Right cardiac atrium (tissue), 5 donors: ENCODE measurements around the gene BCORL1. TPM values are rescaled to one million over a fixed set of nuclear protein-coding genes. Genes with fewer than 3 reads are reported as not detected.

Experiments
- ATAC-seq, 2 donors: fragments of 200-7000 bp; cut with Tn5 transposase; one replicate each; pipeline versions ENCODE4 v1.8.0 to v1.9.1; 2020; ENCODE audit warnings: moderate library complexity in 2 of 2, mild to moderate bottlenecking in 1 of 2
- DNase-seq, 3 donors: peaks; one replicate each; pipeline ENCODE4 v3.0.0-alpha.2; 2020
- H3K27ac ChIP-seq: one replicate; pipeline ENCODE4 v1.5.1; 2013; ENCODE audit warnings: mild to moderate bottlenecking, low read length, control low read depth, moderate library complexity
- H3K27me3 ChIP-seq: one replicate; pipeline ENCODE4 v1.6.1; 2013; ENCODE audit not compliant: control insufficient read depth, insufficient read depth
- H3K4me1 ChIP-seq: one replicate; pipeline ENCODE4 v1.6.1; 2013; ENCODE audit warnings: low read length; ENCODE audit not compliant: control insufficient read depth, insufficient read depth
- H3K4me3 ChIP-seq: one replicate; pipeline ENCODE4 v1.5.1; 2013; ENCODE audit warnings: low read length, control low read depth
- H3K9me3 ChIP-seq: one replicate; pipeline ENCODE4 v1.6.1; 2013; ENCODE audit warnings: low read length; ENCODE audit not compliant: control insufficient read depth
- WGBS: extraction: QIAGEN DNeasy Blood & Tissue Kit; methylation state at CpG from one replicate; pipeline ENCODE4 v1.1.7; 2013; 5-methylcytosine and 5-hydroxymethylcytosine counted together
- intact Hi-C, 4 donors: fragments of 100-400 bp; cut with DNase I; formaldehyde crosslinking; loops; one replicate each; pipeline versions ENCODE4 v1.11.0 to v1.14.0; 2022 to 2023
- polyA plus RNA-seq: library from polyadenylated mRNA; stranded (reverse); fragments of 200-250 nt; gene quantifications from one replicate; pipeline ENCODE4 v1.2.3, GENCODE V29; 2013
- total RNA-seq, 4 donors: library from RNA; stranded (reverse); fragmentation: NEBNext Ultra II Directional; extraction: Animal tissue kit (Norgen Biotek cat#: 25700); gene quantifications; one replicate each; pipeline ENCODE4 v1.2.1, GENCODE V29; 2021
- donor health status: healthy with polysubstance abuse.
- donor health status: DM: no; HTN: yes; CAD: no.
- donor health status: DM: no; HTN: no; CAD: no.
- donor health status: DM: no; HTN: yes; CAD: no; lungs with severe emphysema.
- donor health status: DM: yes; HTN: yes; CAD: no.

Gene BCORL1
- total and polyA plus RNA-seq, 5 donors, result 5.0 to 13.8 (median 11.4) TPM

GRCh38 chrX:130015181-130015580 lies 32.7 kb downstream of the BCORL1 start:
- H3K9me3 ChIP-seq, result no peaks in the 10 kb centered on the region
- no peaks in the 10 kb centered on the region for H3K27me3 ChIP-seq
- 94% methylated on average over 15 of the region's 15 CpGs for WGBS
- intact Hi-C loops, result no loop called here
- H3K4me1 ChIP-seq, result peaks cover 5% of the 10 kb centered on the region
- H3K27ac ChIP-seq, result no peak overlapping the region
- DNase-seq (no peak), ATAC-seq (no peak)
- no peak overlapping the region for H3K4me3 ChIP-seq

DNA sequence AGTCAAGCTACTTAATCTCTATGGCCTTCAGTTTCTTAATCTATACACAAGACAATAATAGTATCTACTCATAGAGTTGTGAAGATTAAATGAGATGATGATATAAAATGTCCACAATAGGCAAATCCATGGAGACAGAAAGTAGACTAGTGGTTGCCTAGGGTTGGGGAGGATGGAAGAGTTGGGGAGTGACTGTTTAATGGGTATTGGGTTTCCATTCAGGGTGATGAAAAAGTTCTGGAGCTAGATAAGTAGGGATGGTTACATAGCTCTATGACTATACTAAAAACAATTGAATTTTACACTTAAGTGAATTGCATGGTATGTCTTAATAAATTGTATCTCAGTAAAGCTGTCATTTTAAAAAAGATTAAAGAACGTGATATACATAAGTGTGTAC lies 35.7 kb downstream of the BCORL1 start:
- Histone ChIP-seq H3K27ac (no peak overlapping the region), H3K4me3 (no peak overlapping the region), H3K27me3 (no peaks in the 10 kb centered on the region), H3K9me3 (no peaks in the 10 kb centered on the region), H3K4me1 (peaks cover 5% of the 10 kb centered on the region)
- WGBS, result 100% methylated on average over 1 of the region's 1 CpG
- intact Hi-C loops, result no loop called here
- ATAC-seq (no peak), DNase-seq (no peak)

GRCh38 chrX:130020661-130021324 lies 38.4 kb downstream of the BCORL1 start:
- H3K9me3 ChIP-seq, result no peaks in the 10 kb centered on the region
- no peak for DNase-seq
- H3K4me1 ChIP-seq, result peaks cover 5% of the 10 kb centered on the region
- peak overlapping the region; percentile 19 for H3K27ac ChIP-seq
- intact Hi-C loops, result no loop called here
- H3K27me3 ChIP-seq, result no peaks in the 10 kb centered on the region
- no peak overlapping the region for H3K4me3 ChIP-seq
- ATAC-seq, result no peak
- 72% methylated on average over 15 of the region's 15 CpGs for whole genome bisulfite sequencing

DNA sequence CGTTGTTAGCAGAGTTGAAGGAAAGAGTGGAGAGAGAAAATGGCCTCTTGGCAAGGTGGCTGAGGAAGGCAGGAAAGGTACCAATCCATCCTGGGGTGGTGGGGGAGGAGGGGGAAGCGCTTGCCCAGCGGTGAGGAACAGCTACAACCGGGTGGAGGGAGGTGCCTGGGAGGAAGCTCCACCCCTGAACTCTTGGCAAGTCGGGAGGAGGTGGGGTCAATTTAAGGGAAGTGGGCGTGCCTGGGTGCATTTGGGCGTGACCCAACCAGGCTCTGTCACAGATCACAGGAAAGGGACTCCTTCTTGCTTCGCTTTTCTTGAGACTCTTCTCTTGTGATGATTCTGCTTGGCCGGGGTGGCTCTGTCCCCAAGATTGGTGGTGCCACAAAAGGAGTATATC lies 41.7 kb downstream of the BCORL1 start:
- H3K4me1 ChIP-seq, result peaks cover 4% of the 10 kb centered on the region
- H3K27ac ChIP-seq, result no peak overlapping the region
- peak; percentile 95 to 96 for ATAC-seq
- H3K9me3 ChIP-seq, result no peaks in the 10 kb centered on the region
- WGBS, result 22% methylated on average over 9 of the region's 9 CpGs
- no peaks in the 10 kb centered on the region for H3K27me3 ChIP-seq
- intact Hi-C loops, result loop anchor here in 1 of 4 donors (2.0 kb wide), 1 partner anchor 97 kb away; no protein-coding TSS in a partner anchor
- DNase-seq, result peak; percentile 82 to 91 (median 89)
- no peak overlapping the region for H3K4me3 ChIP-seq

DNA sequence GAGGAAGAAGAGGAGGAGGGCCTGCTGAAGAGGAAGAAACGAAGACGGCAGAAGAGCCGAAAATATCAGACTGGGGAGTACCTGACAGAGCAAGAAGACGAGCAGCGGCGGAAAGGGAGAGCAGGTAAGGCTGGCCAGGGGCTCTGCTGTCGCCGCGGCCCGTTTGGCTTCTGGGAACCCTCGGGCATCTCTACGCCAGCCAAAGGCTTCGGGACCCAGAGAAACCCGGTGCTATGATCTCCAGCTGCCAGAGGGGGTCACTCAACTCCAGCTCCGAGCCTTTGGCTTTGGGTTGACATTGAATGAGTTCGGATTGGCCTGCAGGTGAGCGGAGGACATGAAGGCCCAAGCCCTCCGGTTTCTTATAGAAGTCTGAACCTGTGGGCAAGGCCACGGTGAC lies 42.8 kb downstream of the BCORL1 start:
- intact Hi-C loops, result loop anchor here in 1 of 4 donors (2.0 kb wide), 1 partner anchor 98 kb away; no protein-coding TSS in a partner anchor
- H3K4me1 ChIP-seq, result no peaks in the 10 kb centered on the region
- no peak overlapping the region for H3K4me3 ChIP-seq
- no peak for DNase-seq
- 81% methylated on average over 19 of the region's 19 CpGs for WGBS
- H3K9me3 ChIP-seq, result no peaks in the 10 kb centered on the region
- ATAC-seq, result no peak
- H3K27ac ChIP-seq, result no peak overlapping the region
- H3K27me3 ChIP-seq, result no peaks in the 10 kb centered on the region

DNA sequence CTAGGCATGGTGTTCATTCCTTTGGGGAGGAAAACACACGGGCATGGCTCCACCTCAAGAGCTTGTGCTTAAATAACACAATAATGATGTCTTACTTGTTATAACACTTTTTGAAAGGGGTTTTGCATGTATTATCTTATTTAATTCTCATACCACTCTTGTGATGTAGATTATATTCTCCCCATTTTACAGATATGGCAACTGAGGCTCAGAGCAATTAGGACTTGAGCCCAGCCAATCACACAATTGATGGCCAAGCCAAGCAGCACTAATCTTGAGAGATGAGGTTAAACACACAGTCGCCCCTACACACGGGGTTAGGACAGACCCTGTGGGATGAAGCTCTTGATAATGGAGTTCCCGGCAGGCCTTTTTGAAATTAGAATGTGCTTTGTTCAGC lies 45.1 kb downstream of the BCORL1 start:
- no peaks in the 10 kb centered on the region for H3K27me3 ChIP-seq
- ATAC-seq, result no peak
- WGBS, result 88% methylated on average over 4 of the region's 4 CpGs
- no peak overlapping the region for H3K27ac ChIP-seq
- H3K4me3 ChIP-seq, result no peak overlapping the region
- DNase-seq, result no peak
- no peaks in the 10 kb centered on the region for H3K4me1 ChIP-seq
- intact Hi-C loops, result no loop called here
- H3K9me3 ChIP-seq, result no peaks in the 10 kb centered on the region

GRCh38 chrX:130028196-130028595 lies 45.8 kb downstream of the BCORL1 start:
- Histone ChIP-seq H3K4me1 (no peaks in the 10 kb centered on the region), H3K9me3 (no peaks in the 10 kb centered on the region), H3K27me3 (no peaks in the 10 kb centered on the region), H3K27ac (no peak overlapping the region), H3K4me3 (no peak overlapping the region)
- DNase-seq, result peak; percentile 50 to 80 (median 76)
- WGBS, result 58% methylated on average over 5 of the region's 5 CpGs
- intact Hi-C loops, result no loop called here
- no peak for ATAC-seq

- intact Hi-C loops, result no loop called here
- H3K27me3 ChIP-seq, result no peaks in the 10 kb centered on the region
- DNase-seq, result no peak
- no peaks in the 10 kb centered on the region for H3K9me3 ChIP-seq
- H3K4me1 ChIP-seq, result no peaks in the 10 kb centered on the region
- no peak overlapping the region for H3K4me3 ChIP-seq
- no peak overlapping the region for H3K27ac ChIP-seq
- ATAC-seq, result no peak
- WGBS, result 76% methylated on average over 4 of the region's 4 CpGs
Measured at GRCh38 chrX:130030826-130031225, 48.4 kb downstream of the BCORL1 start.

GRCh38 chrX:130032552-130032951 lies 50.1 kb downstream of the BCORL1 start:
- no peaks in the 10 kb centered on the region for H3K4me1 ChIP-seq
- intact Hi-C loops, result no loop called here
- ATAC-seq, result no peak

GRCh38 chrX:130034178-130034577 lies 51.7 kb downstream of the BCORL1 start:
- Histone ChIP-seq H3K4me1 (no peaks in the 10 kb centered on the region), H3K27ac (no peak overlapping the region), H3K27me3 (no peaks in the 10 kb centered on the region), H3K9me3 (no peaks in the 10 kb centered on the region), H3K4me3 (no peak overlapping the region)
- DNase-seq (no peak), ATAC-seq (no peak)
- intact Hi-C loops, result no loop called here
- WGBS, result 82% methylated on average over 7 of the region's 7 CpGs

More at GRCh38 chrX:130032552-130032951, 50.1 kb downstream of the BCORL1 start:
- Histone ChIP-seq H3K9me3 (no peaks in the 10 kb centered on the region), H3K27me3 (no peaks in the 10 kb centered on the region), H3K27ac (no peak overlapping the region), H3K4me3 (no peak overlapping the region)
- no peak for DNase-seq
- WGBS, result 95% methylated on average over 3 of the region's 3 CpGs

DNA sequence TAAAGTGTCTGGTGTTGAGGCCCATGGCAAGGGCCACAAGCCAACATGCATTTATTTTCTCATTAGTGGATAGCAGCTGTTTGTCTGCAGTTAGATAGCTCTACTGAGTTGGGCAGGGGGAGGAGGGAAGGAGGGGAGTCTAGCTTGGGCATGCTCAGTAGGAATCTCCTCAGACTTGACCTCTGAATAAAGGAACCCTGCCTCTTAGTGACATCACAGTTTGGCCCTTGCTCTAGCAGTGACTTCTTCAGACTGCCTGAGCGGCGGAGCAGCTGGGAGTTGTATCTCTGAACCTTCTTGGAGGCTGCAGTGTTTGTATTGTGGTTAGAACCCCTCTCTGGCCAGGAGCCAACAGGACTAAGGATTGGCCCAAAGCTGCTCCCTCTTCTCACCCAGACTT lies 57.4 kb downstream of the BCORL1 start:
- ATAC-seq, result peak; percentile 61 to 72
- H3K4me1 ChIP-seq, result no peaks in the 10 kb centered on the region
- no peak for DNase-seq
- H3K4me3 ChIP-seq, result no peak overlapping the region
- H3K27ac ChIP-seq, result no peak overlapping the region
- no peaks in the 10 kb centered on the region for H3K9me3 ChIP-seq
- intact Hi-C loops, result no loop called here
- no peaks in the 10 kb centered on the region for H3K27me3 ChIP-seq
- WGBS, result 46% methylated on average over 2 of the region's 2 CpGs

GRCh38 chrX:130047416-130047815 lies 65.0 kb downstream of the BCORL1 start:
- Histone ChIP-seq H3K4me3 (no peak overlapping the region), H3K27me3 (no peaks in the 10 kb centered on the region), H3K27ac (no peak overlapping the region), H3K4me1 (no peaks in the 10 kb centered on the region), H3K9me3 (no peaks in the 10 kb centered on the region)
- ATAC-seq (no peak), DNase-seq (no peak)
- WGBS, result 96% methylated on average over 5 of the region's 5 CpGs
- intact Hi-C loops, result no loop called here
